ENCODE measurements around the gene ANKRD6. TPM values are rescaled to one million over a fixed set of nuclear protein-coding genes. Genes with fewer than 3 reads are reported as not detected.

The ANKRD6 gene
- total and polyA plus RNA-seq, 8 donors: 14.1 to 50.7 (median 37.2) TPM

- DNase-seq (no peak), ATAC-seq (no peak)
- no peak for TF ChIP-seq CTCF (IDR thresholded peaks at IDR 0.05)
- no peaks in the 10 kb centered on the region for H3K9me3 ChIP-seq
- intact Hi-C loops (cut with DNase I): no loop called here
- H3K4me3 ChIP-seq: no peak overlapping the region
- H3K27ac ChIP-seq: no peak overlapping the region
- no peaks in the 10 kb centered on the region for H3K4me1 ChIP-seq
- H3K36me3 ChIP-seq: peaks cover 0 to 95% of the 10 kb centered on the region in 2 donors
- H3K27me3 ChIP-seq: no peaks in the 10 kb centered on the region
These were observed 217.6 kb downstream of the ANKRD6 start for GRCh38 chr6:89650579-89650978.

GRCh38 chr6:89655122-89655521 lies 222.2 kb downstream of the ANKRD6 start:
- Histone ChIP-seq H3K4me3 (no peak overlapping the region), H3K9me3 (no peaks in the 10 kb centered on the region), H3K4me1 (no peaks in the 10 kb centered on the region), H3K36me3 (peaks cover 0 to 96% of the 10 kb centered on the region in 2 donors), H3K27ac (no peak overlapping the region), H3K27me3 (no peaks in the 10 kb centered on the region)
- ATAC-seq (no peak), DNase-seq (no peak)
- intact Hi-C loops (cut with DNase I): no loop called here
- TF ChIP-seq CTCF (IDR thresholded peaks at IDR 0.05): no peak

GRCh38 chr6:89657445-89658158 lies 224.7 kb downstream of the ANKRD6 start:
- H3K27me3 ChIP-seq: no peaks in the 10 kb centered on the region
- H3K9me3 ChIP-seq: no peaks in the 10 kb centered on the region
- H3K4me3 ChIP-seq: no peak overlapping the region
- no peak for DNase-seq
- no peaks in the 10 kb centered on the region for H3K4me1 ChIP-seq
- TF ChIP-seq CTCF (IDR thresholded peaks at IDR 0.05): no peak
- intact Hi-C loops (cut with DNase I): no loop called here
- H3K36me3 ChIP-seq: peaks cover 0 to 96% of the 10 kb centered on the region in 2 donors
- no peak for ATAC-seq
- H3K27ac ChIP-seq: no peak overlapping the region

GRCh38 chr6:89660981-89661380 lies 228.0 kb downstream of the ANKRD6 start:
- no peaks in the 10 kb centered on the region for H3K4me1 ChIP-seq

GRCh38 chr6:89661559-89661958 lies 228.6 kb downstream of the ANKRD6 start:
- H3K9me3 ChIP-seq: no peaks in the 10 kb centered on the region
- TF ChIP-seq CTCF (IDR thresholded peaks at IDR 0.05): no peak
- no peaks in the 10 kb centered on the region for H3K27me3 ChIP-seq
- H3K36me3 ChIP-seq: peaks cover 0 to 98% of the 10 kb centered on the region in 2 donors
- intact Hi-C loops (cut with DNase I): no loop called here
- no peak overlapping the region for H3K27ac ChIP-seq
- ATAC-seq: no peak
- no peak for DNase-seq
- H3K4me3 ChIP-seq: no peak overlapping the region
- H3K4me1 ChIP-seq: no peaks in the 10 kb centered on the region

More at GRCh38 chr6:89660981-89661380, 228.0 kb downstream of the ANKRD6 start:
- intact Hi-C loops (cut with DNase I): no loop called here
- DNase-seq (no peak), ATAC-seq (no peak)
- Histone ChIP-seq H3K9me3 (no peaks in the 10 kb centered on the region), H3K4me3 (no peak overlapping the region), H3K27ac (no peak overlapping the region), H3K27me3 (no peaks in the 10 kb centered on the region), H3K36me3 (peaks cover 0 to 98% of the 10 kb centered on the region in 2 donors)
- TF ChIP-seq CTCF (IDR thresholded peaks at IDR 0.05): no peak
